OCI-LY1 (cell line): ENCODE data around the gene SUMO4.

Experiments used
- H2AFZ ChIP-seq: fragments of 200-600 bp; sonication (generic), shearing (Covaris generic); 2 replicates; pipeline ENCODE4 v1.6.0; 2014; ENCODE audit warnings: antibody characterized with exemption, mild to moderate bottlenecking, low read length
- H3F3A ChIP-seq: fragments of 200-600 bp; sonication (generic), shearing (Covaris generic); 2 replicates; pipeline ENCODE4 v1.6.0; 2014; ENCODE audit warnings: mild to moderate bottlenecking, antibody characterized with exemption, low read length, moderate library complexity; ENCODE audit not compliant: insufficient read depth
- H3K27ac ChIP-seq: fragments of 200-600 bp; sonication (generic); 2 replicates; pipeline ENCODE4 v1.5.1; 2014; ENCODE audit warnings: low read length, mixed run types, mild to moderate bottlenecking, low read depth; ENCODE audit not compliant: poor library complexity, severe bottlenecking
- H3K27me3 ChIP-seq: fragments of 200-600 bp; sonication (generic); 2 replicates; pipeline ENCODE4 v1.6.0; 2014; ENCODE audit warnings: antibody characterized with exemption, mild to moderate bottlenecking, low read length, moderate library complexity; ENCODE audit not compliant: insufficient read depth
- H3K36me3 ChIP-seq: fragments of 200-600 bp; sonication (generic); 2 replicates; pipeline ENCODE4 v1.6.1; 2014; ENCODE audit warnings: mild to moderate bottlenecking, antibody characterized with exemption, low read length, moderate library complexity, mixed read lengths; ENCODE audit not compliant: insufficient read depth
- H3K4me1 ChIP-seq: fragments of 200-600 bp; sonication (generic); 2 replicates; pipeline ENCODE4 v1.5.1; 2014; ENCODE audit warnings: mild to moderate bottlenecking, low read length, moderate library complexity; ENCODE audit not compliant: insufficient read depth, severe bottlenecking
- H3K4me2 ChIP-seq: fragments of 200-600 bp; sonication (generic), shearing (Covaris generic); 2 replicates; pipeline ENCODE4 v1.6.1; 2014; ENCODE audit warnings: low read length
- H3K4me3 ChIP-seq: fragments of 200-600 bp; sonication (generic); 2 replicates; pipeline ENCODE4 v1.5.1; 2014; ENCODE audit warnings: low read length, low read depth, mild to moderate bottlenecking, mixed read lengths; ENCODE audit not compliant: poor library complexity, severe bottlenecking
- H3K79me2 ChIP-seq: fragments of 200-600 bp; shearing (Covaris generic); 2 replicates; pipeline ENCODE4 v1.6.1; 2016; ENCODE audit warnings: mixed run types, low read length, mixed read lengths; ENCODE audit not compliant: insufficient read depth
- H3K9ac ChIP-seq: fragments of 200-600 bp; sonication (generic), shearing (Covaris generic); 2 replicates; pipeline ENCODE4 v1.6.1; 2014; ENCODE audit warnings: mild to moderate bottlenecking, low read length, mixed read lengths
- H3K9me2 ChIP-seq: fragments of 200-600 bp; sonication (generic), shearing (Covaris generic); 2 replicates; pipeline ENCODE4 v1.6.1; 2014; ENCODE audit warnings: low read depth, mild to moderate bottlenecking, low read length, mixed read lengths
- H3K9me3 ChIP-seq: fragments of 200-600 bp; shearing (Covaris generic); 2 replicates; pipeline ENCODE4 v1.6.1; 2014; ENCODE audit warnings: low read length, mixed read lengths
- H4K20me1 ChIP-seq: fragments of 200-600 bp; sonication (generic), shearing (Covaris generic); 2 replicates; pipeline ENCODE4 v1.6.0; 2016; ENCODE audit warnings: mild to moderate bottlenecking, low read length; ENCODE audit not compliant: insufficient read depth
- CTCF ChIP-seq: fragments of 200-600 bp; sonication (generic), shearing (Covaris generic); IDR thresholded peaks from 2 replicates; pipeline ENCODE4 v1.5.1; 2017; ENCODE audit warnings: mild to moderate bottlenecking, antibody characterized with exemption, low read length, moderate library complexity, mixed read lengths
- EZH2 ChIP-seq: fragments of 200-600 bp; sonication (generic), shearing (Covaris generic); IDR thresholded peaks from 2 replicates; pipeline ENCODE4 v1.8.0; 2017; ENCODE audit warnings: borderline replicate concordance, mixed run types, mild to moderate bottlenecking, antibody characterized with exemption, low read length, moderate library complexity, mixed read lengths

The SUMO4 gene

GRCh38 chr6:149425224-149425623 lies 25.2 kb downstream of the SUMO4 start:
- no peak overlapping the region for H3K4me2 ChIP-seq
- H3K27me3 ChIP-seq, result peaks cover 4% of the 10 kb centered on the region; the same call in 1 of the 2 replicates
- no peaks in the 10 kb centered on the region for H3K9me2 ChIP-seq
- no peak overlapping the region for H2AFZ ChIP-seq
- H3K36me3 ChIP-seq, result no peaks in the 10 kb centered on the region
- no peaks in the 10 kb centered on the region for H3K4me1 ChIP-seq
- TF ChIP-seq EZH2, result no peak
- TF ChIP-seq CTCF, result no peak
- H4K20me1 ChIP-seq, result no peaks in the 10 kb centered on the region
- no peak overlapping the region for H3K4me3 ChIP-seq
- H3K79me2 ChIP-seq, result no peaks in the 10 kb centered on the region
- no peaks in the 10 kb centered on the region for H3K9me3 ChIP-seq
- no peak overlapping the region for H3K27ac ChIP-seq
- no peaks in the 10 kb centered on the region for H3F3A ChIP-seq
- no peak overlapping the region for H3K9ac ChIP-seq

DNA sequence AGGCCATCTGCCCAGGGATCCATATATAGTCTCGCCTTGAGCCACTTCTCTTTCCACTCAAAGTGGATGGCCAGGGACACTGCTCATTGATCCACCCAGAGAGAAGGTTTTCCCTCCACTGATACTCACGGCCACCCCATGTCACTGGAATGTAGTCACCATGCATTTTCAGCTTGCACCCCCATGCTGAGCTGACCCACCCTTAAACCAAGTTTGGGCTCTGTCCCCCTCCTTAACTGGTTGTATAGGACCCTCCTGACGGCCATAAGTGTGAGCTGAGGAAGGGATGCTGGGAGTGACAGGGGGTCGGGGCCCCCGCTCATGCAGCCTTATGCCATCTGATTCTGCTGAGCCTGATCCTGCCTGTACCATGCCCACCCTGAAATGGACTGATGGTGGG lies 25.7 kb downstream of the SUMO4 start:
- Histone ChIP-seq H3K4me3 (no peak overlapping the region), H3K9me3 (no peaks in the 10 kb centered on the region), H3K9ac (no peak overlapping the region), H3K4me1 (no peaks in the 10 kb centered on the region), H3K36me3 (no peaks in the 10 kb centered on the region), H3K27me3 (peaks cover 4% of the 10 kb centered on the region; the same call in 1 of the 2 replicates), H4K20me1 (no peaks in the 10 kb centered on the region), H3F3A (no peaks in the 10 kb centered on the region), H2AFZ (no peak overlapping the region), H3K79me2 (no peaks in the 10 kb centered on the region), H3K9me2 (no peaks in the 10 kb centered on the region), H3K27ac (no peak overlapping the region), H3K4me2 (no peak overlapping the region)
- TF ChIP-seq EZH2 (no peak), CTCF (no peak)

DNA sequence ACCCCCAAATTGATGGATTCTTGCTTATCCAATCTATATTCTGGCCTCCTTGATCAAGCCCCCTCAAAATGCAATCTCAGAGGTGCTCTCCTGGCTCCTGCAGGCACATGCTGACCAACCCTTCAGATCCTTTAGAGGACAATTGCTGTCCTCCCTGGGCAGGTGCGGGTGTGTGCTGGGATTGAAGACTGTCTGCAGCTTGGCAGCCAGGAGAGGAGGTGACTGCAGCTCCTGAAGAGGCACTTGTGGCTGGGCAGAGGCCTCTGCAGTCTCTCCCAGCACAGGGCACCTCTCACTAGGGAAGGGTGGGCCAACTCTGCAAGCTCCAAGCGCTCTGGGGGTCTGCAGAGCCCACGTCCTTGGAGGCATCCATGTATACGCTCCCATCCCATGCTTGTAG lies 28.5 kb downstream of the SUMO4 start:
- H2AFZ ChIP-seq, result no peak overlapping the region
- H3K27me3 ChIP-seq, result no peaks in the 10 kb centered on the region
- no peaks in the 10 kb centered on the region for H3K36me3 ChIP-seq
- H3K4me2 ChIP-seq, result no peak overlapping the region
- H3K4me1 ChIP-seq, result no peaks in the 10 kb centered on the region
- no peaks in the 10 kb centered on the region for H3F3A ChIP-seq
- TF ChIP-seq CTCF, result no peak
- no peak for TF ChIP-seq EZH2
- H3K9me2 ChIP-seq, result no peaks in the 10 kb centered on the region
- no peak overlapping the region for H3K4me3 ChIP-seq
- H3K9ac ChIP-seq, result no peak overlapping the region
- no peak overlapping the region for H3K27ac ChIP-seq
- no peaks in the 10 kb centered on the region for H4K20me1 ChIP-seq
- no peaks in the 10 kb centered on the region for H3K79me2 ChIP-seq
- no peaks in the 10 kb centered on the region for H3K9me3 ChIP-seq
